HepG2 (cell line): ENCODE data around the gene FRMD4B. TPM values are rescaled to one million over a fixed set of nuclear protein-coding genes. Genes with fewer than 3 reads are reported as not detected.

Source experiments
- ATAC-seq: fragments of 200-7000 bp; cut with Tn5 transposase; 3 replicates; pipeline ENCODE4 v1.9.1; 2020; ENCODE audit warnings: mild to moderate bottlenecking, moderate library complexity
- BruUV-seq: library from RNA; stranded (reverse); fragments of 400-500 nt; replicated peaks from 2 replicates; lab custom pipeline; 2021; lab: Mats Ljungman, UMichigan
- CTCF ChIA-PET: fragments of 300-600 bp; formaldehyde crosslinking; extraction: SDS; loops from one replicate; lab custom pipeline; 2021; ENCODE audit warnings: low total read pairs, inconsistent platforms, low intra/inter-chr PET ratio; lab: Yijun Ruan, JAX
- POLR2A ChIA-PET: fragments of 350-600 bp; sonication (Branson Sonifier 250); formaldehyde crosslinking; loops from one replicate; lab custom pipeline; 2020; ENCODE audit warnings: antibody characterized with exemption, inconsistent platforms; lab: Yijun Ruan, JAX
- DNase-seq: peaks from one replicate; pipeline ENCODE4 v3.0.0-alpha.2; 2015; ENCODE audit warnings: low spot score
- FAIRE-seq: peaks from 3 replicates; lab custom pipeline; 2011; peaks lifted over from hg19 to GRCh38; lab: Jason Lieb, UNC
- H2AFZ ChIP-seq: one replicate; pipeline ENCODE4 v1.6.1; 2011; ENCODE audit warnings: low read length, inconsistent platforms
- H3K27ac ChIP-seq: fragments of 300-600 bp; 3 replicates; pipeline ENCODE4 v1.8.0; 2011; ENCODE audit warnings: mixed run types, mild to moderate bottlenecking, mixed read lengths, low read length, inconsistent platforms; ENCODE audit not compliant: insufficient read depth; ENCODE audit errors: extremely low read length
- H3K27me3 ChIP-seq, 2 experiments: fragments of 200-600 bp in 1 of 2; 2 replicates in 1 of 2; 3 replicates in 1 of 2; pipeline versions ENCODE4 v1.6.0 to v1.8.0; 2011; ENCODE audit warnings: low read length in 2 of 2, mild to moderate bottlenecking in 2 of 2, moderate library complexity in 2 of 2, inconsistent platforms in 1 of 2; ENCODE audit not compliant: insufficient read depth in 2 of 2, control insufficient read depth in 1 of 2
- H3K36me3 ChIP-seq, 2 experiments: fragments of 200-600 bp in 1 of 2; replicated peaks in 1 of 2; 2 replicates in 1 of 2; 3 replicates in 1 of 2; pipeline versions ENCODE4 v1.5.1 to v1.8.0; 2011; ENCODE audit warnings: low read length in 2 of 2, inconsistent platforms in 1 of 2; ENCODE audit not compliant: insufficient read depth in 2 of 2, control insufficient read depth in 1 of 2
- H3K4me1 ChIP-seq: 2 replicates; pipeline ENCODE4 v1.5.1; 2012; ENCODE audit warnings: low read length, inconsistent platforms; ENCODE audit not compliant: insufficient read depth
- H3K4me2 ChIP-seq: 2 replicates; pipeline ENCODE4 v1.6.0; 2011; ENCODE audit warnings: low read depth, low read length, inconsistent platforms
- H3K4me3 ChIP-seq, 3 experiments: fragments of 200-600 bp in 1 of 3; sonication (generic), shearing (Covaris generic) in 1 of 3; replicated peaks in 1 of 3; 2 replicates each; pipeline ENCODE4 v1.5.1; 2011 to 2016; ENCODE audit warnings: low read length in 3 of 3, inconsistent platforms in 2 of 3, low read depth in 2 of 3, mild to moderate bottlenecking in 2 of 3, control low read depth in 1 of 3, mixed read lengths in 1 of 3; ENCODE audit not compliant: insufficient read depth in 1 of 3
- H3K79me2 ChIP-seq: one replicate; pipeline ENCODE4 v1.6.1; 2011; ENCODE audit warnings: low read length, inconsistent platforms; ENCODE audit not compliant: insufficient read depth
- H3K9ac ChIP-seq: 2 replicates; pipeline ENCODE4 v1.6.0; 2011; ENCODE audit warnings: mild to moderate bottlenecking, low read depth, low read length, inconsistent platforms; ENCODE audit not compliant: insufficient read depth
- H3K9me3 ChIP-seq: 2 replicates; pipeline ENCODE4 v1.5.1; 2012; ENCODE audit warnings: mild to moderate bottlenecking, low read length
- H4K20me1 ChIP-seq: 2 replicates; pipeline ENCODE4 v1.6.0; 2011; ENCODE audit warnings: inconsistent platforms, mild to moderate bottlenecking, low read length, moderate library complexity; ENCODE audit not compliant: insufficient read depth
- ARHGAP35 ChIP-seq: sonication (generic); formaldehyde crosslinking; IDR thresholded peaks from 2 replicates; pipeline ENCODE4 v1.9.0; 2022; ENCODE audit warnings: mild to moderate bottlenecking, inconsistent platforms, moderate library complexity, missing genetic modification reagents, borderline replicate concordance
- CBX1 ChIP-seq: IDR thresholded peaks from one replicate; pipeline ENCODE4 v1.6.1; 2016; ENCODE audit warnings: antibody characterized with exemption, low read depth
- DPF2 ChIP-seq: sonication (generic); formaldehyde crosslinking; IDR thresholded peaks from 2 replicates; pipeline ENCODE4 v1.4.0; 2020; ENCODE audit warnings: mild to moderate bottlenecking, low read depth, missing genetic modification reagents, borderline replicate concordance
- MTA1 ChIP-seq: sonication (generic); formaldehyde crosslinking; IDR thresholded peaks from 2 replicates; pipeline ENCODE4 v1.4.0; 2020; ENCODE audit warnings: missing genetic modification reagents, mild to moderate bottlenecking, borderline replicate concordance
- NRL ChIP-seq: sonication (generic); formaldehyde crosslinking; IDR thresholded peaks from 2 replicates; pipeline ENCODE4 v1.5.0; 2020; ENCODE audit warnings: missing genetic modification reagents, mild to moderate bottlenecking, moderate library complexity, borderline replicate concordance
- PRPF4 ChIP-seq: fragments of 200-400 bp; formaldehyde crosslinking; IDR thresholded peaks from 2 replicates; pipeline ENCODE4 v1.6.1; 2016; ENCODE audit warnings: low read length, low read depth; ENCODE audit not compliant: poor library complexity, severe bottlenecking
- SIN3B ChIP-seq: fragments of 150-350 bp; IDR thresholded peaks from 2 replicates; pipeline ENCODE4 v1.6.1; 2014; ENCODE audit warnings: low read length
- SMARCC2 ChIP-seq: fragments of 450-650 bp; IDR thresholded peaks from 2 replicates; pipeline ENCODE4 v1.6.1; 2017; ENCODE audit warnings: antibody characterized with exemption, mild to moderate bottlenecking
- ZFP82 ChIP-seq: sonication (generic); formaldehyde crosslinking; IDR thresholded peaks from 2 replicates; pipeline ENCODE4 v1.5.1; 2020; ENCODE audit warnings: mild to moderate bottlenecking, missing genetic modification reagents, borderline replicate concordance
- ZNF276 ChIP-seq: sonication (generic); formaldehyde crosslinking; IDR thresholded peaks from 2 replicates; pipeline ENCODE4 v1.4.0; 2020; ENCODE audit warnings: mild to moderate bottlenecking, low read depth, missing genetic modification reagents
- ZNF432 ChIP-seq: sonication (generic); formaldehyde crosslinking; IDR thresholded peaks from 2 replicates; pipeline ENCODE4 v1.5.0; 2020; ENCODE audit warnings: missing genetic modification reagents, mild to moderate bottlenecking, borderline replicate concordance
- ZNF549 ChIP-seq: sonication (generic); formaldehyde crosslinking; IDR thresholded peaks from 2 replicates; pipeline ENCODE4 v1.5.0; 2020; ENCODE audit warnings: missing genetic modification reagents
- ZNF891 ChIP-seq: sonication (generic); formaldehyde crosslinking; IDR thresholded peaks from 2 replicates; pipeline ENCODE4 v1.5.0; 2020; ENCODE audit warnings: mild to moderate bottlenecking, missing genetic modification reagents
- ZSCAN29 ChIP-seq: sonication (generic); formaldehyde crosslinking; conservative IDR thresholded peaks from 2 replicates; pipeline ENCODE4 v1.4.0; 2020; ENCODE audit warnings: mild to moderate bottlenecking, missing genetic modification reagents
- WGBS: methylation state at CpG from one replicate; pipeline ENCODE4 v1.1.6; 2017; ENCODE audit warnings: low lambda C conversion rate; 5-methylcytosine and 5-hydroxymethylcytosine counted together
- in situ Hi-C: cut with HindIII; loops from 2 replicates; pipeline ENCODE4 v1.10.0; 2017; ENCODE audit warnings: low pct_unique_long_range_greater_than_20kb; ENCODE audit not compliant: extremely low pct_ligation_motif_present
- intact Hi-C: fragments of 100-400 bp; cut with micrococcal nuclease; formaldehyde crosslinking; loops from one replicate; pipeline ENCODE4 v1.10.0; 2022; ENCODE audit not compliant: unreplicated experiment
- polyA plus RNA-seq, 8 experiments: library from polyadenylated mRNA; depleted of rRNA in 3 of 8; stranded (reverse) in 7 of 8; unstranded in 1 of 8; fragments of >200 nt; fragmentation: Illumina TruSeq in 4 of 8; extraction: Trizol in 4 of 8; gene quantifications; 2 replicates each; pipeline versions ENCODE4 v1.2.1 to v1.2.3, GENCODE V29; 2011 to 2016; ENCODE audit warnings: low read depth in 4 of 8, missing spikeins in 1 of 8, mixed read lengths in 1 of 8; ENCODE audit not compliant: insufficient read depth in 1 of 8
- total RNA-seq, 5 experiments: library from RNA; depleted of rRNA; stranded (reverse); fragments of >200 nt; fragmentation: Illumina TruSeq; extraction: Trizol; gene quantifications; 2 replicates each; pipeline ENCODE4 v1.2.3, GENCODE V29; 2016; ENCODE audit warnings: low read depth in 1 of 5

The FRMD4B gene
- total and polyA plus RNA-seq, 2 of the 13 experiments (the other 11 are each of a cell fraction or from before 2014, with no cell fraction given), result 3.0 to 3.3 TPM

DNA sequence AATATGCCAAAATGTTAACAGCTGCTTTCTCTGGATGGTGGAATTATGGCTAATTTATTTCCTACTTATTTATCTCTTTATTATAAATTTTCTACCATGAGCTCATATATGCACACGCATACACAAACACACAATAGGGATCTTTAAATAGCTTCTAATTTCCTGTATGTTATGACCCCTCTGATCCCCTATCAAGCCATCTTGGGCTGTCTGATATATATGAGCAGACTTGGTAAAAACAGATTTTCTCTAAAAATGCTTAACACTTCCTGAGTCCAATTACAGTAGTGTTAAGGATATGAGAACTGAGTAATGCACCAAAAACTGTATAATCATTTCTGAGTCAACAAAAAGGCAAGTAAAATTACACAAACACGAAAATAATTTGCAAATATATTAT lies 211.4 kb downstream of the FRMD4B start (continued):
- TF ChIP-seq ZSCAN29 (CRISPR knock-in tag) (no peak), SMARCC2 (no peak), MTA1 (CRISPR knock-in tag) (no peak)

- ChIA-PET CTCF (no interaction called here), POLR2A (no interaction called here)
- Histone ChIP-seq H2AFZ (no peak overlapping the region), H3K27me3 (no peaks in the 10 kb centered on the region; a peak in 1 of 5 replicates), H3K4me1 (no peaks in the 10 kb centered on the region), H3K4me2 (no peak overlapping the region), H3K36me3 (peaks cover 1 to 9% of the 10 kb centered on the region in 2 experiments; a peak in 1 of 5 replicates), H3K79me2 (no peaks in the 10 kb centered on the region), H3K27ac (no peak overlapping the region), H4K20me1 (no peaks in the 10 kb centered on the region), H3K9me3 (no peaks in the 10 kb centered on the region), H3K9ac (no peak overlapping the region), H3K4me3 (no peak overlapping the region)
- no peak for ATAC-seq
- WGBS, result 98% methylated on average over 1 of the region's 1 CpG
- TF ChIP-seq SIN3B, result no peak
- TF ChIP-seq ZNF276, result no peak
- no peak for TF ChIP-seq ZNF432 (CRISPR knock-in tag)
- no peak for TF ChIP-seq ARHGAP35 (CRISPR knock-in tag)
- TF ChIP-seq PRPF4, result no peak
- no peak for TF ChIP-seq NRL (CRISPR knock-in tag)
- TF ChIP-seq DPF2 (CRISPR knock-in tag), result no peak
- no peak for TF ChIP-seq ZNF549 (CRISPR knock-in tag)
- no peak for TF ChIP-seq CBX1
- TF ChIP-seq ZFP82 (CRISPR knock-in tag), result no peak
- no peak for TF ChIP-seq ZNF891 (CRISPR knock-in tag)
- in situ Hi-C loops, result loop anchor here (25.0 kb wide), 1 partner anchor 240 kb away; no protein-coding TSS in a partner anchor
- no peak for DNase-seq
- FAIRE-seq, result no peak
- intact Hi-C loops, result no loop called here
- BruUV-seq, result no TSS peak
These were observed 213.8 kb downstream of the FRMD4B start for GRCh38 chr3:69172058-69172457.
